HepG2 (cell line): ENCODE measurements around the gene AQP5. TPM values are rescaled to one million over a fixed set of nuclear protein-coding genes. Genes with fewer than 3 reads are reported as not detected.

Experiments
- ATF7 ChIP-seq, 2 experiments: fragments of 450-650 bp in 1 of 2; sonication (generic) in 1 of 2; formaldehyde crosslinking in 1 of 2; IDR thresholded peaks; 2 replicates each; pipeline versions ENCODE4 v1.4.0 to v1.6.1; 2016 to 2020; ENCODE audit warnings: antibody characterized with exemption in 1 of 2, mild to moderate bottlenecking in 1 of 2, missing genetic modification reagents in 1 of 2
- GABPA ChIP-seq, 2 experiments: IDR thresholded peaks; 2 replicates each; pipeline ENCODE4 v1.6.1; 2011 to 2016; ENCODE audit warnings: low read depth in 2 of 2, low read length in 1 of 2, missing biosample characterization in 1 of 2, missing genetic modification characterization in 1 of 2
- HMGA1 ChIP-seq: sonication (generic); formaldehyde crosslinking; conservative IDR thresholded peaks from 2 replicates; pipeline ENCODE4 v1.4.0; 2020; ENCODE audit warnings: missing genetic modification reagents
- HOXD1 ChIP-seq: sonication (generic); formaldehyde crosslinking; IDR thresholded peaks from 2 replicates; pipeline ENCODE4 v1.5.0; 2020; ENCODE audit warnings: missing genetic modification reagents
- ISX ChIP-seq: sonication (generic); formaldehyde crosslinking; conservative IDR thresholded peaks from 2 replicates; pipeline ENCODE4 v1.5.0; 2020; ENCODE audit warnings: missing genetic modification reagents
- KDM2A ChIP-seq: sonication (generic); formaldehyde crosslinking; IDR thresholded peaks from 2 replicates; pipeline ENCODE4 v1.4.0; 2020; ENCODE audit warnings: low read depth, missing genetic modification reagents, borderline replicate concordance
- KLF13 ChIP-seq: sonication (generic); formaldehyde crosslinking; IDR thresholded peaks from 2 replicates; pipeline ENCODE4 v1.4.0; 2020; ENCODE audit warnings: mild to moderate bottlenecking, missing genetic modification reagents
- MIXL1 ChIP-seq: IDR thresholded peaks from 2 replicates; pipeline ENCODE4 v1.6.1; 2016
- MLLT10 ChIP-seq: sonication (generic); formaldehyde crosslinking; IDR thresholded peaks from 2 replicates; pipeline ENCODE4 v1.4.0; 2020; ENCODE audit warnings: missing genetic modification reagents
- PHF20 ChIP-seq: sonication (generic); formaldehyde crosslinking; IDR thresholded peaks from 2 replicates; pipeline ENCODE4 v1.5.0; 2020; ENCODE audit warnings: mild to moderate bottlenecking, missing genetic modification reagents
- POLR2AphosphoS2 ChIP-seq: IDR thresholded peaks from 2 replicates; pipeline ENCODE4 v1.6.1; 2011; ENCODE audit warnings: low read depth, low read length, improper control_type of control experiment
- REPIN1 ChIP-seq: sonication (generic); formaldehyde crosslinking; IDR thresholded peaks from 2 replicates; pipeline ENCODE4 v1.8.0; 2022; ENCODE audit warnings: missing genetic modification reagents, low read depth, mild to moderate bottlenecking, borderline replicate concordance
- SMC3 ChIP-seq: IDR thresholded peaks from 2 replicates; pipeline ENCODE4 v1.6.1; 2011; ENCODE audit warnings: low read length, improper control_type of control experiment
- SRY ChIP-seq: sonication (generic); formaldehyde crosslinking; IDR thresholded peaks from 2 replicates; pipeline ENCODE4 v1.8.0; 2022; ENCODE audit warnings: mild to moderate bottlenecking, missing genetic modification reagents
- STAT5B ChIP-seq: sonication (generic); formaldehyde crosslinking; IDR thresholded peaks from 2 replicates; pipeline ENCODE4 v1.4.0; 2020; ENCODE audit warnings: missing genetic modification reagents
- TCF12 ChIP-seq, 2 experiments: fragments of 450-650 bp in 1 of 2; sonication (generic) in 1 of 2; formaldehyde crosslinking in 1 of 2; IDR thresholded peaks; 2 replicates each; pipeline versions ENCODE4 v1.6.1 to v1.8.0; 2017 to 2022; ENCODE audit warnings: antibody characterized with exemption in 1 of 2, mild to moderate bottlenecking in 1 of 2, missing genetic modification reagents in 1 of 2, moderate library complexity in 1 of 2
- U2AF2 ChIP-seq: fragments of 200-400 bp; formaldehyde crosslinking; IDR thresholded peaks from 2 replicates; pipeline ENCODE4 v1.6.1; 2017; ENCODE audit warnings: low read depth, mild to moderate bottlenecking, low read length
- YEATS2 ChIP-seq: sonication (generic); formaldehyde crosslinking; IDR thresholded peaks from 2 replicates; pipeline ENCODE4 v1.4.0; 2020; ENCODE audit warnings: missing genetic modification reagents, borderline replicate concordance
- ZNF101 ChIP-seq: sonication (generic); formaldehyde crosslinking; IDR thresholded peaks from 2 replicates; pipeline ENCODE4 v1.4.0; 2020; ENCODE audit warnings: mild to moderate bottlenecking, low read depth, missing genetic modification reagents, borderline replicate concordance
- ZNF142 ChIP-seq: sonication (generic); formaldehyde crosslinking; IDR thresholded peaks from 2 replicates; pipeline ENCODE4 v1.4.0; 2020; ENCODE audit warnings: missing genetic modification reagents
- ZNF225 ChIP-seq: sonication (generic); formaldehyde crosslinking; IDR thresholded peaks from 2 replicates; pipeline ENCODE4 v1.4.0; 2020; ENCODE audit warnings: mild to moderate bottlenecking, missing genetic modification reagents
- ZNF256 ChIP-seq: sonication (generic); formaldehyde crosslinking; conservative IDR thresholded peaks from 2 replicates; pipeline ENCODE4 v1.4.0; 2020; ENCODE audit warnings: missing genetic modification reagents
- ZNF296 ChIP-seq: sonication (generic); formaldehyde crosslinking; conservative IDR thresholded peaks from 2 replicates; pipeline ENCODE4 v1.5.0; 2020; ENCODE audit warnings: mild to moderate bottlenecking, missing genetic modification reagents
- ZNF431 ChIP-seq: sonication (generic); formaldehyde crosslinking; IDR thresholded peaks from 2 replicates; pipeline ENCODE4 v1.9.0; 2022; ENCODE audit warnings: missing genetic modification reagents, low read depth, mild to moderate bottlenecking, borderline replicate concordance
- ZNF44 ChIP-seq: sonication (generic); formaldehyde crosslinking; IDR thresholded peaks from 2 replicates; pipeline ENCODE4 v1.5.1; 2020; ENCODE audit warnings: mild to moderate bottlenecking, missing genetic modification reagents
- polyA plus RNA-seq, 8 experiments: library from polyadenylated mRNA; depleted of rRNA in 3 of 8; stranded (reverse) in 7 of 8; unstranded in 1 of 8; fragments of >200 nt; fragmentation: Illumina TruSeq in 4 of 8; extraction: Trizol in 4 of 8; gene quantifications; 2 replicates each; pipeline versions ENCODE4 v1.2.1 to v1.2.3, GENCODE V29; 2011 to 2016; ENCODE audit warnings: low read depth in 4 of 8, missing spikeins in 1 of 8, mixed read lengths in 1 of 8; ENCODE audit not compliant: insufficient read depth in 1 of 8
- total RNA-seq, 5 experiments: library from RNA; depleted of rRNA; stranded (reverse); fragments of >200 nt; fragmentation: Illumina TruSeq; extraction: Trizol; gene quantifications; 2 replicates each; pipeline ENCODE4 v1.2.3, GENCODE V29; 2016; ENCODE audit warnings: low read depth in 1 of 5

The AQP5 gene
- total and polyA plus RNA-seq, 2 of the 13 experiments (the other 11 are each of a cell fraction or from before 2014, with no cell fraction given), result not detected

GRCh38 chr12:49967042-49967776, 5.5 kb downstream of the AQP5 start (continued):
- TF ChIP-seq ZNF142 (CRISPR knock-in tag) (no peak), ZNF431 (0 out of 2 replicates have a peak, but pooled peaks have one; percentile 26), KDM2A (peak; percentile 63; the same call in 1 of the 2 replicates), HOXD1 (CRISPR knock-in tag) (no peak), STAT5B (CRISPR knock-in tag) (0 out of 2 replicates have a peak, but pooled peaks have one; percentile 41), YEATS2 (CRISPR knock-in tag) (no peak), MIXL1 (0 out of 2 replicates have a peak, but pooled peaks have one; percentile 26), REPIN1 (CRISPR knock-in tag) (no peak), ZNF225 (CRISPR knock-in tag) (no peak; the same call in 1 of the 2 replicates), ATF7 (IDR thresholded peaks at IDR 0.05) (no peak), ATF7 (CRISPR knock-in tag; IDR thresholded peaks at IDR 0.05) (no peak), POLR2AphosphoS2 (no peak), SRY (CRISPR knock-in tag) (0 out of 2 replicates have a peak, but pooled peaks have one; percentile 51), SMC3 (peak; percentile 31; the same call in 1 of the 2 replicates), TCF12 (IDR thresholded peaks at IDR 0.05) (no peak), TCF12 (CRISPR knock-in tag; IDR thresholded peaks at IDR 0.05) (no peak), ZNF101 (no peak), HMGA1 (no peak), ZNF256 (CRISPR knock-in tag) (no peak), ISX (CRISPR knock-in tag) (no peak), MLLT10 (CRISPR knock-in tag) (no peak), PHF20 (0 out of 2 replicates have a peak, but pooled peaks have one; percentile 29), ZNF296 (CRISPR knock-in tag) (no peak), U2AF2 (no peak), GABPA (IDR thresholded peaks at IDR 0.05; ENCODE audit: low read depth, low read length) (no peak), GABPA (CRISPR knock-in tag; IDR thresholded peaks at IDR 0.05; ENCODE audit: low read depth) (no peak), ZNF44 (CRISPR knock-in tag) (no peak), KLF13 (CRISPR knock-in tag) (0 out of 2 replicates have a peak, but pooled peaks have one; percentile 25)
